Right cardiac atrium (tissue), 5 donors: ENCODE measurements around the gene TAF10. TPM values are rescaled to one million over a fixed set of nuclear protein-coding genes. Genes with fewer than 3 reads are reported as not detected.
A peak's percentile ranks its signal among the peaks of the same experiment; 100 is the strongest.

Source experiments
- ATAC-seq, 2 donors: fragments of 200-7000 bp; cut with Tn5 transposase; one replicate each; pipeline versions ENCODE4 v1.8.0 to v1.9.1; 2020; ENCODE audit warnings: moderate library complexity in 2 of 2, mild to moderate bottlenecking in 1 of 2
- DNase-seq, 3 donors: peaks; one replicate each; pipeline ENCODE4 v3.0.0-alpha.2; 2020
- H3K27ac ChIP-seq: one replicate; pipeline ENCODE4 v1.5.1; 2013; ENCODE audit warnings: mild to moderate bottlenecking, low read length, control low read depth, moderate library complexity
- H3K27me3 ChIP-seq: one replicate; pipeline ENCODE4 v1.6.1; 2013; ENCODE audit not compliant: control insufficient read depth, insufficient read depth
- H3K4me1 ChIP-seq: one replicate; pipeline ENCODE4 v1.6.1; 2013; ENCODE audit warnings: low read length; ENCODE audit not compliant: control insufficient read depth, insufficient read depth
- H3K4me3 ChIP-seq: one replicate; pipeline ENCODE4 v1.5.1; 2013; ENCODE audit warnings: low read length, control low read depth
- H3K9me3 ChIP-seq: one replicate; pipeline ENCODE4 v1.6.1; 2013; ENCODE audit warnings: low read length; ENCODE audit not compliant: control insufficient read depth
- WGBS: extraction: QIAGEN DNeasy Blood & Tissue Kit; methylation state at CpG from one replicate; pipeline ENCODE4 v1.1.7; 2013; 5-methylcytosine and 5-hydroxymethylcytosine counted together
- intact Hi-C, 4 donors: fragments of 100-400 bp; cut with DNase I; formaldehyde crosslinking; loops; one replicate each; pipeline versions ENCODE4 v1.11.0 to v1.14.0; 2022 to 2023
- polyA plus RNA-seq: library from polyadenylated mRNA; stranded (reverse); fragments of 200-250 nt; gene quantifications from one replicate; pipeline ENCODE4 v1.2.3, GENCODE V29; 2013
- total RNA-seq, 4 donors: library from RNA; stranded (reverse); fragmentation: NEBNext Ultra II Directional; extraction: Animal tissue kit (Norgen Biotek cat#: 25700); gene quantifications; one replicate each; pipeline ENCODE4 v1.2.1, GENCODE V29; 2021
- donor health status: healthy with polysubstance abuse.
- donor health status: DM: no; HTN: yes; CAD: no.
- donor health status: DM: no; HTN: no; CAD: no.
- donor health status: DM: no; HTN: yes; CAD: no; lungs with severe emphysema.
- donor health status: DM: yes; HTN: yes; CAD: no.

Gene TAF10
- total and polyA plus RNA-seq, 5 donors = 96.9 to 115 (median 100) TPM

GRCh38 chr11:6631361-6631890 is 19.4 kb upstream of the TAF10 start:
- WGBS = 89% methylated on average over 11 of the region's 11 CpGs
- intact Hi-C loops = no loop called here

DNA sequence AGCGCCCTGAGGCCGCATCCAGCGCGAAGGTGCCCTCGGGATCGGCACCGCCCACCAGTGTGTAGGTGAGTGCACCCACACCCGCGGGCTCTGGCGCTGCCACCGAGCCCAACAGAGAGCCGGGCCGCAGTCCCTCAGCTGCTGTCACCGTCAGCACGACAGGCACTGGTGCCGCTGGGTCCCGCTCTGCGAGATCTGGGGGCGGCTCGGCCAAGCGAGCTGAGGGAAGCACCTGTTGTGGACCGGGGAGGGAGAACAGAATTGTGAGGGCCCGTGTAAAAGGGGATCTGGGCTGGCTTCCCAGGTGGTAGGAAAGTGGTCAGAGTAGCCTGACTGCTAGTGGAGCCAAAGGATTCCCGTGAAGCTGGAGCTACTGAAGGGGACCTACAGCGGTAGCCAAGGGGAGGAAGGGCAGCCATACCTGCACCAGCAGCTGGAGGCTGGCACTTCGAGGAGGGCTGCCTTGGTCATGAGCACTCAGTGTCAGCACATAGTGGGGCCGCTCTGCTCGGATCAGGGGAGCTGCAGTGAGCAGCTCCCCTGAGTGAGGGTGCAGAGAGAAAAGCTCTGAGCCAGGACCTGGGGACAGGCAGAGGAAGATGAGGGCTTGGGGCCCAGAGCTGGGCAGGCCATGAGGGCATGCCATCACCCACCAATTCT is 18.7 kb upstream of the TAF10 start:
- WGBS = 82% methylated on average over 28 of the region's 28 CpGs
- peaks cover 4% of the 10 kb centered on the region for H3K4me1 ChIP-seq
- H3K27me3 ChIP-seq = no peaks in the 10 kb centered on the region
- intact Hi-C loops = no loop called here
- DNase-seq = peak in 1 of 3 donors; percentile 43
- no peak overlapping the region for H3K4me3 ChIP-seq
- no peak overlapping the region for H3K27ac ChIP-seq
- no peak for ATAC-seq
- H3K9me3 ChIP-seq = no peaks in the 10 kb centered on the region

More at GRCh38 chr11:6631361-6631890, 19.4 kb upstream of the TAF10 start:
- Histone ChIP-seq H3K4me3 (no peak overlapping the region), H3K27ac (no peak overlapping the region), H3K9me3 (no peaks in the 10 kb centered on the region), H3K27me3 (no peaks in the 10 kb centered on the region), H3K4me1 (peaks cover 7% of the 10 kb centered on the region)
- DNase-seq = no peak
- ATAC-seq = no peak

- intact Hi-C loops = no loop called here
- Histone ChIP-seq H3K9me3 (no peaks in the 10 kb centered on the region), H3K4me3 (no peak overlapping the region), H3K27ac (no peak overlapping the region), H3K4me1 (no peaks in the 10 kb centered on the region), H3K27me3 (no peaks in the 10 kb centered on the region)
- ATAC-seq (no peak), DNase-seq (peak in 1 of 3 donors; percentile 55)
- WGBS = 79% methylated on average over 102 of the region's 102 CpGs
These were observed 18.0 kb upstream of the TAF10 start for GRCh38 chr11:6629892-6630631.

DNA sequence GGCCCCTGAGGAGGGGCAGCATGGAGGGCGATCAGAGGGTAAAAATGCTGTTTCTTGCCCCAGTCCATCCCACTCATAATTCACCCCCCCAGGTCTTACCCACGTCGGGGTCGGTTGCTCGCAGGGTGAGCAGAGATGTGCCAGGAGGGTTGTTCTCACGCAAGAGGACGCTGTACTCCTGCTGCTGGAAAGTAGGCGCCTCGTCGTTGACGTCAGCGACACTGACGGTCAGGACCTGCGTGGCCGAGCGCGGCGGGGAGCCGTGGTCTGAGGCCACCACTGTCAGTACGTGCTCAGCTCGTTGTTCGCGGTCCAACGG is 17.5 kb upstream of the TAF10 start:
- Histone ChIP-seq H3K27me3 (no peaks in the 10 kb centered on the region), H3K4me1 (no peaks in the 10 kb centered on the region), H3K27ac (no peak overlapping the region), H3K9me3 (no peaks in the 10 kb centered on the region), H3K4me3 (no peak overlapping the region)
- ATAC-seq = no peak
- intact Hi-C loops = no loop called here
- DNase-seq = no peak
- 92% methylated on average over 24 of the region's 24 CpGs for WGBS

DNA sequence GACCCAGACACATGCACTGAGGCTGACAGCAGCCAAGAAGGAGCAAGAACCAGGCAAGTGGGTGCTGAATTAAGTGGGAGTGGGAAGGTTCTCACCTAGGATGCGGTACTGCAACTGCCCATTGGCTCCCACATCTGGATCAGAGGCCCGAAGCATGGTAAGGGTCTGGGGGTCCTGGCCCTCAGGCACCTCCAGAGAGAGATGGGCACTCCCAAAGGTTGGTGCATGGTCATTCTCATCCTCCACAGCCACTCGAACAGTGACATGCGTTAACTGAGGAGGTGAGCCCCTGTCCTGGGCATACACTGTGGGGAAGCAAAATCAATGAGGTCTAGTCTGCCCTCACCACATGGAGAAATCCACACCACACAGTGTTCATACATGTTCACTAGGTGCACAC is 16.5 kb upstream of the TAF10 start:
- DNase-seq (no peak), ATAC-seq (no peak)
- Histone ChIP-seq H3K27me3 (no peaks in the 10 kb centered on the region), H3K9me3 (no peaks in the 10 kb centered on the region), H3K27ac (no peak overlapping the region), H3K4me3 (no peak overlapping the region), H3K4me1 (no peaks in the 10 kb centered on the region)
- 95% methylated on average over 4 of the region's 4 CpGs for WGBS
- intact Hi-C loops = no loop called here

GRCh38 chr11:6627762-6628241 is 15.8 kb upstream of the TAF10 start:
- DNase-seq = no peak
- ATAC-seq = no peak
- H3K9me3 ChIP-seq = no peaks in the 10 kb centered on the region
- intact Hi-C loops = no loop called here
- H3K27ac ChIP-seq = no peak overlapping the region
- WGBS = 74% methylated on average over 2 of the region's 2 CpGs
- no peaks in the 10 kb centered on the region for H3K4me1 ChIP-seq
- H3K4me3 ChIP-seq = no peak overlapping the region
- no peaks in the 10 kb centered on the region for H3K27me3 ChIP-seq

- Histone ChIP-seq H3K27me3 (no peaks in the 10 kb centered on the region), H3K27ac (no peak overlapping the region), H3K9me3 (no peaks in the 10 kb centered on the region), H3K4me1 (no peaks in the 10 kb centered on the region), H3K4me3 (no peak overlapping the region)
- DNase-seq (peak in 1 of 3 donors; percentile 73), ATAC-seq (peak; percentile 10 to 17)
- intact Hi-C loops = no loop called here
- 85% methylated on average over 19 of the region's 19 CpGs for WGBS
These were observed 15.2 kb upstream of the TAF10 start for GRCh38 chr11:6626971-6627761.

DNA sequence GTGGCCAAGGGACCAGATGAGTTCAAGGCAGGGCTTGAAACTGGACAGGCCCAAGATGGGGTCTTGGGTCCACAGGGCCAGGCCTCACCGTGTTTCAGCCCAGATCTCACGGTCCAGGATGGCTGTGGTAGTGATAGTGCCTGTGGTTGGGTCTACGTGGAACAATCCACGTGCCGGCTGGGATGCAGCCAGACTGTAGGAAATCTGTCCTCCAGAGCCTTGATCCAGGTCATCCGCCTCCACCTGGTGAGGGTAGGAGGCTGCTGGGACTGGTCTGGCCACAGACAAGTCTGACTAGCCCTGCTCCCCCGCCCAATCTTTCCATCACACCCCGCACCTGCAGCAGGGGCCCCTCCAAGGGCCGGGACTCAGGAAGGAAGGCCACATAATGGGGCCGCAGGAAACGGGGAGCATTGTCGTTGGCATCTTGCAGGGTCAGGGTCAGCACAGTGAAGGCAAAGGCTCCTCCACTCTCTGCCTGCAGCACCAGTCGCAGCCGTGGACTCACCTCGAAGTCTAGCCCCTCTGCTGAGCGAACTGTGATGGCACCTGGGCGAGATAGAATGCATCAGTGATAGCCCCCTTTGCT is 13.9 kb upstream of the TAF10 start:
- ATAC-seq (no peak), DNase-seq (no peak)
- 88% methylated on average over 17 of the region's 17 CpGs for WGBS
- no peaks in the 10 kb centered on the region for H3K9me3 ChIP-seq
- H3K4me3 ChIP-seq = no peak overlapping the region
- no peaks in the 10 kb centered on the region for H3K4me1 ChIP-seq
- H3K27ac ChIP-seq = no peak overlapping the region
- no peaks in the 10 kb centered on the region for H3K27me3 ChIP-seq
- intact Hi-C loops = no loop called here

DNA sequence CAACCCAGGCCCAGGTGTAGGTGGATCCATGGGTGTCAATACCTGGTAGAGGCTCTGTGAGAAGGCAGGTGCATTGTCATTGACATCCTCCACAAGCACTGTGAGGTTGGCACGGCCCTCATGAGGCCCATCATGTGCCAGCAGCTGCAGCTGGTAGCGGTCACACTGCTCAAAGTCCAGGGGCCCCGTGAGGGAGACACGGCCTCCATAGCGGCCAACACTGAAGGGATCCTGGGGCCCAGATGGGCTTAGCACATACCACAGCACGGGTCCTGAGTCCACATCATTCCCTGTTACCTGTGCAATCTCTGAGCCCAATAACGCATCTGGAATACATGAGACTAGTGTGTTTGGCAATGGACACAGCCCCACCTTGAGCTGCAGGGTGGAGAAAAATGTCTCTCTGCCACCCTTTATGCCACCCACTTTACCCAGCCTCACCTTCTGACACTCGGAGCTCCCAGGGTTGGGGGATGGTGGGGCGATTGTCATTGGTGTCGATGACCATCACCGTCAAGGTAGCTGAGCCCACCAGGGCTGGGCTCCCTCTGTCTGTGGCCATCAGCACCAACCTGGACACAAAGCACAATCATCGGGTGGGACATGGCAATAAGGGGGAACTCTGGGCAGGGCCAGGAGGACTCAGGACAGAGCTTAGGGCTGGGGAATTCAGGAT is 13.3 kb upstream of the TAF10 start:
- ATAC-seq = no peak
- H3K9me3 ChIP-seq = no peaks in the 10 kb centered on the region
- no peak for DNase-seq
- H3K4me1 ChIP-seq = no peaks in the 10 kb centered on the region
- WGBS = 94% methylated on average over 12 of the region's 12 CpGs
- no peak overlapping the region for H3K27ac ChIP-seq
- intact Hi-C loops = no loop called here
- no peak overlapping the region for H3K4me3 ChIP-seq
- no peaks in the 10 kb centered on the region for H3K27me3 ChIP-seq
